GM12891 (cell line): ENCODE results near the gene GNB1.
"Not testable (repeated sequence)": the region's sequence is repeated elsewhere in the genome, so short reads cannot be mapped to it uniquely, and the experiment has no call there.

Experiments
- DNase-seq: peaks from one replicate; pipeline ENCODE4 v3.0.0; 2011; ENCODE audit warnings: low spot score; ENCODE audit not compliant: insufficient read length
- FAIRE-seq: peaks from 2 replicates; lab custom pipeline; 2011; peaks lifted over from hg19 to GRCh38; lab: Jason Lieb, UNC
- PAX5 ChIP-seq: IDR thresholded peaks from 2 replicates; pipeline ENCODE4 v1.6.1; 2011; ENCODE audit warnings: low read length, moderate library complexity, mild to moderate bottlenecking; ENCODE audit not compliant: insufficient read depth, severe bottlenecking
- POLR2A ChIP-seq: IDR thresholded peaks from 2 replicates; pipeline ENCODE4 v1.6.1; 2011; ENCODE audit warnings: low read depth, low read length, control low read depth
- POLR2AphosphoS5 ChIP-seq: IDR thresholded peaks from 2 replicates; pipeline ENCODE4 v1.6.1; 2011; ENCODE audit warnings: low read depth, low read length, control low read depth
- POU2F2 ChIP-seq: IDR thresholded peaks from 2 replicates; pipeline ENCODE4 v1.6.1; 2011; ENCODE audit warnings: low read depth, mild to moderate bottlenecking, control low read depth, low read length, moderate library complexity
- SPI1 ChIP-seq: IDR thresholded peaks from 2 replicates; pipeline ENCODE4 v1.6.1; 2011; ENCODE audit warnings: low read depth, low read length, control low read depth
- TAF1 ChIP-seq: IDR thresholded peaks from 2 replicates; pipeline ENCODE4 v1.6.1; 2011; ENCODE audit warnings: low read depth, low read length, control low read depth

The GNB1 gene

DNA sequence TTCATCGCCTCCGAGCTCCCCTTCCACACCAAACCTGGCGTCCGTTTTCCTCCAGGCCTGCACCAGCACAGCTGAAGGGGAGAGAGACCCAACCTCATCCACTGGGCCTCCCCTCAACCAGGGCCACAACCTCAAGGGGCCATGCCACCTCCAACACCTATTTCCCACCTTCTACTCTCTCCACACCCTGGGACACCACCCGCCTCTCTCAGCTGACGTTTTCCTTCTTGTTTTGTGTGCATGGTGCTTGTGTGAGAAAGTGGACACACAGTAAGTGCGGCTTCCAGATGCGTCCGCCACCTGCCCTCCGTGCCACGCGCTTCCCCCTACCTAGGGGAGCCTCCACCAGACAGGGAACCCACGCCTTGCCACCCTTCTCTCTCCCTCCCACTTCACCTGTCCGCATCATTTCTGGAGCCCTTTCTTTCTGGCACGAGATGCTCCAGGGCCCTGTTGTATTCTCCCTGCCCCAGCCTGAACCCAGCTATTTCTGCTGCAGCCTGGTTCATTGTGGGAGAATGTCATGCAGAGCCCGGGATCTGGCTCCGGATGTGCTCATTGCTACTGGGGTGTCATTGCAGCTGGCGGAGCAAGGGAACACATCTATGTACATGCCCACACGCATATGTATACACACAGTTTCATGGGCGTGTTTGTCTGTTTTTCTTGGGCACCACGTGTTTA, 1.3 kb upstream of the GNB1 start:
- TF ChIP-seq POLR2AphosphoS5 (0 out of 2 replicates have a peak, but pooled peaks have one; percentile 5), SPI1 (no peak)
- no peak for FAIRE-seq
- no peak for DNase-seq

DNA sequence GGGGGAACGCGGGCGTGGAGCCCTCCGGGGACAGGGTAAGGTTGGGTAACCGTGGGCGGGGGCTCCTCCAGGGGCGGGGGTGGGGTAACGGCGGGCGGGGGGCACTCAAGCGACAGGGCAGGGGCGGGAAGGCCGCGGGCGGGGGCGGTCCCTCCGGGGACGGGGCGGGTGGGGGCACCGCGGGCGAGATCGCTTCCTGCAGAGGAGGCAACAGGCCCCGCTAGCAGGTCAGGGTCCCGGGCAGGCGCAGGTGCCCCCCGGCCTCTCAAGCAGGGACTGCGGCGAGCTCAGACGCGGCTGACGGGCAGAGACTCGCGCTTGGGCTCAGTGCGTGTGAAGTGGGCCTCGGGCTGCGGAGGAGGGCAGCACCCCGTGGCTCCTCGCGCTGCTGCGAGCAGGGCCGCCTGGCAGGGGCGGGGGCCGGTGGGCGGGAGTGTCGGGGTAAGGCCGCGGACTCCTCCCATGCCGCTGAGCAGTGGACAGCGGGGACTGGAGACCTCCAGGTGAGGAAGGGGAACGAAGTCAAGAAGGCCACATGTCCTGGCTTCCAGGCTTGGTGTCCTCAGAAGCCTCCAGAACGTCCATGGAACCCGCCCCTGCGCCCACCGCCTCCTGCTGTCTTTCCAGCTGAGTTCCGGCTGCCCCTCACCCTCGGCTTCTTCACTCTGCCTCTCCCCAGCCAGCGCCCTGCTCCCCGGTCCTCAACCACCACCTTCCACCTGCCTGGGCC, 627 bp upstream of the GNB1 start:
- TF ChIP-seq SPI1 (no peak), PAX5 (no peak), POLR2AphosphoS5 (no peak), POU2F2 (no peak)
- FAIRE-seq (no peak), DNase-seq (peak; percentile 85)

DNA sequence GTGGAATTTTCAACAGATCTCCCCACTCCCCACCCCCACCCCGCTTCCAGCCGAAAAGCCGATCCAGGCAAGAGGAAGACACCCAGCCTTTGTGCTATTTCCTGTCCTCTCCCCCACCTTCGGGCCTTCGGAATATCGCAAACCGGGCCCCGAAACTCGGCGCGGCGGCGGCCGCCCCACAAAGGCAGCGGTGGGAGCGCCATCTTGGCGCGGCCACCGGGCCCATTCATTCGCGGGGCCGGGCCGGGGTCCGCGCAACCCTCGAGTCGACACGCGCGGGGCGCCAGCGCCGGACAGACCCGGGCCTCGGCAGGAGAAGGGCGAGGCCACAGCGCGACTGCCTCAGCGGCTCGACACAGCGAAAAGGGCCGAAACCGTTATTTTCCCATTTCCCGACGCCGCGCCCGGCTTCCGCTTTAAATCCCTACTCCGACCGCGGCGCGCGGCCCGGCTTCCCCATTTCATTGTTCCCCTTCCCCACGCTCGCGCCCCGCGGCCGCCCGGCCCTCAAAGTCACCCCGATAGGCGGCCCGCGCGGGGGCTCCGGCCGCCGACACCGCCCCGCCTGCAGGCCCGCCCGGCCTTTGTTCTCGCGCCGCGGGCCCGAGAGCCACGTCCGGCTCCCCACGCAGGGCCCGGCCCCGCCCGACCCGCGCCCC, 911 bp downstream of the GNB1 start:
- FAIRE-seq, result peak; percentile 61
- no peak for DNase-seq
- TF ChIP-seq PAX5 (no peak), POU2F2 (0 out of 2 replicates have a peak, but pooled peaks have one; percentile 16), SPI1 (peak; percentile 22; the same call in 1 of the 2 replicates), POLR2A (no peak), TAF1 (0 out of 2 replicates have a peak, but pooled peaks have one; percentile 31), POLR2AphosphoS5 (0 out of 2 replicates have a peak, but pooled peaks have one; percentile 24)

DNA sequence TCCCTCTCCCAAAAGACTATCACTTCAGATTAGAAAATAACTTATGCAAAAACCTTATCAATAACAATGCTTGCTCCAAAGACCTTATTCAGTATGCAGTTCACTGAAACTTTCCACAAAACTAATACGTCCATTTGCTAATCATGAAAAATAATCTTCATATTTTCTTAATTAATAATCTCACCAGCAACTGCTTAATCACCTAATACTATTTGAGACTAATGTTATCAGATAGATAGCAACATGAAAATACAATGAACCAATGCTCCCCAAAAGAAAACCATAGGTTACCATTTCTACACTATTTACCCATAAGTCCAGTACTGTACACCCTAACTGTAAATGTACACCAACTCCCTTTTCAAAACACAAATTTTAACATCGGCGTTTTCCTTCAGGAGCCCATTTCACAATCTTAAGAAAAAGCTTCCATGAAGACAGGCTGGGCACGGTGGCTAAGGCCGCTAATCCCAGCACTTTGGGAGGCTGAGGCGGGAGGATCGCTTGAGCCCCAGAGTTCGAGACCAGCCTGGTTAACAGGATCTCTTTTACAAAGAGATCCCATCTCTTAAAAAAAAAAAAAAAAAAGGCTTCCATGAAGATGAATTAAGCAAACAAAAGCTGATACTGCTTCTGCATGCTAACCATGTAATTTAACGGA, 1.7 kb downstream of the GNB1 start:
- DNase-seq (no peak), FAIRE-seq (no peak)
- TF ChIP-seq POU2F2 (no peak), POLR2A (no peak), TAF1 (no peak), PAX5 (no peak), SPI1 (no peak), POLR2AphosphoS5 (no peak)

- DNase-seq, result not testable (repeated sequence)
Observed at GRCh38 chr1:1883890-1884289, 7.0 kb downstream of the GNB1 start.

DNA sequence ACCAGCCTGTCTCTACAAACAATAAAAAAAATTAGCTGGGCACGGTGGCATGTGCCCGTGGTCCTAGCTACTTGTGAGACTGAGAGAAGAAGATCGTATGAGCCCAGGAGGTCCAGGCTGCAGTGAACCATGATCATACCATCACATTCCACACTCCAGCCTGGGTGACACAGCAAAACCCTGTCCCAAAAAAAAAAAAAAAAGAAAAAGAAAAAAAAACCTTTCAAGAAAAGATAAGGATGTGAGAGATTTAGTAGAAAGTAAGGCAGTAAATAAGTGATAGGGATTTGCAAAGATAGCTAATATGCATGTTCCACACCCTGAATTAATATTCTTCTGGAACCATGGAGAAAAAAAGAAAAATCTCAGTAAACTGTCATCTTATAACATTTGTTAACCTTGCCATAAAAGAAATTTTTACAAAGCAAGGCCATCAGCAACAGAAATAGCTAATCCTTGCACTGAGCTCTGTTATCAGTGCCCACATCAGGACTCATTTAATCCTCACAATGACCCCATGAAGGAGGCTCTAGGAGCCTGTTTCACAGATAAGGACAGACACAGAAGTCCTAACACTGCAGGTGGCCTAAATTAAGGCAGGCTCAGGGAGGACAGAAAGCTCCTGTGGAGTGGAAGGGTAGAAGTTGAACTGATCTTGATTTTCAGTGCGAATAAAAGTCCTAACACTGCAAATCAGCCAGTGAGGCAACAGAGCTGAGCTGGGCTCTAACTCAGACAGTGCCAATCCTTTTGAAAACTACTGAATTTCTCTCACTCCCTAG, 7.6 kb downstream of the GNB1 start:
- FAIRE-seq, result no peak
- DNase-seq, result no peak
- no peak for TF ChIP-seq TAF1
- TF ChIP-seq POLR2AphosphoS5, result 0 out of 2 replicates have a peak, but pooled peaks have one; percentile 8

More at GRCh38 chr1:1883890-1884289, 7.0 kb downstream of the GNB1 start:
- not testable (repeated sequence) for FAIRE-seq

- FAIRE-seq (no peak), DNase-seq (no peak)
- TF ChIP-seq PAX5 (no peak), POLR2A (no peak), TAF1 (no peak), POLR2AphosphoS5 (no peak; the same call in 1 of the 2 replicates), SPI1 (no peak), POU2F2 (no peak)
Observed at GRCh38 chr1:1881727-1882126, 9.2 kb downstream of the GNB1 start.

DNA sequence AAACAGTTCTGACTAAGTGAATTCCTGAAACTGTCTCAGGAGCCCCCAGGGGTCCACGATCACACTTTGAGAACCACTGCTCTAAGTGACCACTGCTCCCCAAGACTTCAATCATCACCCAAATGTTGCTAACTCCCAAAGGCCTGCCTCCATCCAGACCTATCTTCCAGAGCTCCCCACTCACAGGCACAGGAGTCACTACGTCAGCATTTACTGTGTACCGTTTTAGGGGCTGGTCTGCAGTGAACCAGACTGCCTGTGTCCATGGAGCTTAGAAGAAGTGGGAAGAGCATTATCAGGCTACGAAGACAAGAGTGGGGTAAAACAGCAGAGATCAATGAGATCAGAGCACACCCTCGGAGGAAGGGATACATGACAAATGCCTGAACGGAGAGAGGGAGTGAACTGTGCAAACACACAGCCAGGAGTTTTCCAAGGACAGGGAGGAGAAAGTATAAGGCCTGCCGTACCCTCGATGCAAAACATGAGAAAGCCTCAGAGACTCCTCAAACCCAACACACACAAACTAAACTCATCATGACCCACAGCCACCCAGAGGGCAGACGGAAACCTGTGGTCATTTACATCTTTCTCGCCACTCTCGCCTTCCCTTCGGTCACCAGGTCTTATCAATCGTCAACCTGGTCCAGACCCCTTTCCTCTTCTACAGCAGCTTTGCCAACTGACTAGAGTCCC, 10.1 kb downstream of the GNB1 start:
- FAIRE-seq, result no peak
- TF ChIP-seq PAX5, result no peak
- TF ChIP-seq POU2F2, result no peak
- no peak for TF ChIP-seq SPI1
- TF ChIP-seq TAF1, result no peak
- TF ChIP-seq POLR2A, result 0 out of 2 replicates have a peak, but pooled peaks have one; percentile 40
- TF ChIP-seq POLR2AphosphoS5, result peak; percentile 76; the same call in 1 of the 2 replicates
- DNase-seq, result no peak
